HepG2 (cell line): ENCODE results near the gene EPB41L2. TPM values are rescaled to one million over a fixed set of nuclear protein-coding genes. Genes with fewer than 3 reads are reported as not detected.

ENCODE experiments used
- AGO2 ChIP-seq: fragments of 200-400 bp; formaldehyde crosslinking; optimal IDR thresholded peaks from 2 replicates; pipeline ENCODE3; 2017; ENCODE audit warnings: mild to moderate bottlenecking, low read depth, low read length, moderate library complexity
- ARID3A ChIP-seq: IDR thresholded peaks from 2 replicates; pipeline ENCODE4 v1.6.1; 2012; ENCODE audit warnings: low read depth, low read length, improper control_type of control experiment
- ETV5 ChIP-seq: IDR thresholded peaks from 2 replicates; pipeline ENCODE4 v1.6.1; 2018; ENCODE audit warnings: missing biosample characterization, missing genetic modification reagents, inconsistent platforms, borderline replicate concordance
- HMGXB3 ChIP-seq: sonication (generic); formaldehyde crosslinking; IDR thresholded peaks from 2 replicates; pipeline ENCODE4 v1.4.0; 2020; ENCODE audit warnings: missing genetic modification reagents, borderline replicate concordance
- IRF1 ChIP-seq: sonication (generic); formaldehyde crosslinking; IDR thresholded peaks from 2 replicates; pipeline ENCODE4 v1.4.0; 2020; ENCODE audit warnings: low read depth, mild to moderate bottlenecking, missing genetic modification reagents
- POLR2G ChIP-seq: fragments of 200-400 bp; formaldehyde crosslinking; IDR thresholded peaks from 2 replicates; pipeline ENCODE4 v1.6.1; 2018; ENCODE audit warnings: mild to moderate bottlenecking, low read depth, low read length, moderate library complexity
- SNRNP70 ChIP-seq: fragments of 200-400 bp; formaldehyde crosslinking; IDR thresholded peaks from 2 replicates; pipeline ENCODE4 v1.6.1; 2017; ENCODE audit warnings: mild to moderate bottlenecking, low read depth, low read length, moderate library complexity
- TRIM22 ChIP-seq: fragments of 450-650 bp; IDR thresholded peaks from 2 replicates; pipeline ENCODE4 v1.6.1; 2017
- YEATS2 ChIP-seq: sonication (generic); formaldehyde crosslinking; IDR thresholded peaks from 2 replicates; pipeline ENCODE4 v1.4.0; 2020; ENCODE audit warnings: missing genetic modification reagents, borderline replicate concordance
- ZBTB26 ChIP-seq: IDR thresholded peaks from 2 replicates; pipeline ENCODE4 v1.6.1; 2016; ENCODE audit warnings: missing compliant biosample characterization, missing genetic modification reagents, borderline replicate concordance
- ZHX1 ChIP-seq: sonication (generic); formaldehyde crosslinking; IDR thresholded peaks from 2 replicates; pipeline ENCODE4 v1.8.1; 2022; ENCODE audit warnings: low read depth, mild to moderate bottlenecking, missing genetic modification reagents
- ZNF136 ChIP-seq: sonication (generic); formaldehyde crosslinking; IDR thresholded peaks from 2 replicates; pipeline ENCODE4 v1.8.1; 2022; ENCODE audit warnings: low read depth, mild to moderate bottlenecking, moderate library complexity, missing genetic modification reagents
- ZNF713 ChIP-seq: sonication (generic); formaldehyde crosslinking; IDR thresholded peaks from 2 replicates; pipeline ENCODE4 v1.4.0; 2020; ENCODE audit warnings: mild to moderate bottlenecking, missing genetic modification reagents
- ZNF780A ChIP-seq: sonication (generic); formaldehyde crosslinking; IDR thresholded peaks from 2 replicates; pipeline ENCODE4 v1.8.0; 2022; ENCODE audit warnings: mild to moderate bottlenecking, missing genetic modification reagents, moderate library complexity
- ZNF841 ChIP-seq: sonication (generic); formaldehyde crosslinking; IDR thresholded peaks from 2 replicates; pipeline ENCODE4 v1.8.1; 2023; ENCODE audit warnings: missing genetic modification reagents, borderline replicate concordance
- polyA plus RNA-seq, 8 experiments: library from polyadenylated mRNA; depleted of rRNA in 3 of 8; stranded (reverse) in 7 of 8; unstranded in 1 of 8; fragments of >200 nt; fragmentation: Illumina TruSeq in 4 of 8; extraction: Trizol in 4 of 8; gene quantifications; 2 replicates each; pipeline versions ENCODE4 v1.2.1 to v1.2.3, GENCODE V29; 2011 to 2016; ENCODE audit warnings: low read depth in 4 of 8, missing spikeins in 1 of 8, mixed read lengths in 1 of 8; ENCODE audit not compliant: insufficient read depth in 1 of 8
- total RNA-seq, 5 experiments: library from RNA; depleted of rRNA; stranded (reverse); fragments of >200 nt; fragmentation: Illumina TruSeq; extraction: Trizol; gene quantifications; 2 replicates each; pipeline ENCODE4 v1.2.3, GENCODE V29; 2016; ENCODE audit warnings: low read depth in 1 of 5

The EPB41L2 gene
- total and polyA plus RNA-seq, 2 of the 13 experiments (the other 11 are each of a cell fraction or from before 2014, with no cell fraction given), result 41.7 to 56.4 TPM

- TF ChIP-seq HMGXB3 (CRISPR knock-in tag) (peak; percentile 92), AGO2 (no peak), ZNF713 (CRISPR knock-in tag) (0 out of 2 replicates have a peak, but pooled peaks have one; percentile 14), ZNF780A (no peak), POLR2G (no peak), YEATS2 (peak; percentile 76; the same call in 1 of the 2 replicates), SNRNP70 (no peak), ZNF841 (CRISPR knock-in tag) (no peak), ZBTB26 (CRISPR knock-in tag) (no peak; the same call in 1 of the 2 replicates), IRF1 (CRISPR knock-in tag) (no peak), TRIM22 (no peak), ZNF136 (CRISPR knock-in tag) (no peak; the same call in 1 of the 2 replicates), ETV5 (CRISPR knock-in tag) (peak; percentile 84; the same call in 1 of the 2 replicates), ZHX1 (CRISPR knock-in tag) (peak; percentile 90; the same call in 1 of the 2 replicates), ARID3A (peak; percentile 96)
Observed at GRCh38 chr6:130863415-130864230, 199.4 kb downstream of the EPB41L2 start (continued).
